H1 (cell line): ENCODE data around the gene EIF4A3. TPM values are rescaled to one million over a fixed set of nuclear protein-coding genes. Genes with fewer than 3 reads are reported as not detected.

Source experiments
- CTCF ChIA-PET: fragments of 300-600 bp; sonication (Branson Sonifier 250); formaldehyde crosslinking; loops from one replicate; lab custom pipeline; 2021; ENCODE audit not compliant: partially characterized antibody; lab: Charles Lee
- POLR2A ChIA-PET: fragments of 300-600 bp; sonication (Branson Sonifier 250); formaldehyde crosslinking; loops from one replicate; lab custom pipeline; 2021; ENCODE audit warnings: inconsistent platforms; ENCODE audit not compliant: partially characterized antibody; lab: Charles Lee
- DNase-seq, 2 experiments: peaks; one replicate each; pipeline versions ENCODE4 v3.0.0 to v3.0.0-alpha.2; 2010 to 2022; ENCODE audit warnings: low spot score in 2 of 2, low read depth in 1 of 2, mixed read lengths in 1 of 2
- FAIRE-seq: peaks from 2 replicates; lab custom pipeline; 2011; peaks lifted over from hg19 to GRCh38; lab: Jason Lieb, UNC
- H2AFZ ChIP-seq: 2 replicates; pipeline ENCODE4 v1.8.1; 2012; ENCODE audit warnings: low read length, inconsistent platforms
- H2AK5ac ChIP-seq: 2 replicates; pipeline ENCODE4 v1.6.1; 2013; ENCODE audit warnings: low read depth, low read length
- H2BK120ac ChIP-seq: replicated peaks from 2 replicates; pipeline ENCODE3; 2013; ENCODE audit warnings: low read depth, low read length, inconsistent platforms
- H2BK12ac ChIP-seq: 2 replicates; pipeline ENCODE4 v1.6.1; 2013; ENCODE audit warnings: low read depth, low read length
- H2BK15ac ChIP-seq: 2 replicates; pipeline ENCODE4 v1.6.1; 2013; ENCODE audit warnings: low read length
- H2BK20ac ChIP-seq: 2 replicates; pipeline ENCODE4 v1.6.1; 2013; ENCODE audit warnings: low read length
- H2BK5ac ChIP-seq: 2 replicates; pipeline ENCODE4 v1.6.1; 2013; ENCODE audit warnings: low read depth, low read length
- H3K14ac ChIP-seq: 2 replicates; pipeline ENCODE4 v1.6.1; 2013; ENCODE audit warnings: inconsistent platforms; ENCODE audit not compliant: insufficient read length
- H3K18ac ChIP-seq: 2 replicates; pipeline ENCODE4 v1.6.1; 2013; ENCODE audit warnings: low read length; ENCODE audit errors: extremely low read depth
- H3K23ac ChIP-seq: 2 replicates; pipeline ENCODE4 v1.6.1; 2013; ENCODE audit warnings: inconsistent platforms; ENCODE audit not compliant: insufficient read length
- H3K23me2 ChIP-seq: 2 replicates; pipeline ENCODE4 v1.6.1; 2013; ENCODE audit warnings: low read depth, low read length
- H3K27ac ChIP-seq: 2 replicates; pipeline ENCODE4 v1.6.1; 2011; ENCODE audit warnings: low read depth, low read length, inconsistent platforms
- H3K27me3 ChIP-seq, 4 experiments: replicated peaks in 1 of 4; 1 replicate in 1 of 4; 2 replicates in 3 of 4; pipeline versions ENCODE4 v1.6.1 to v1.8.1; 2011 to 2013; ENCODE audit warnings: low read length in 3 of 4, mild to moderate bottlenecking in 3 of 4, inconsistent platforms in 2 of 4, mixed read lengths in 2 of 4, moderate library complexity in 1 of 4; ENCODE audit not compliant: control insufficient read depth in 3 of 4, insufficient read depth in 3 of 4; ENCODE audit errors: extremely low read depth in 1 of 4
- H3K36me3 ChIP-seq, 4 experiments: 2 replicates each; pipeline versions ENCODE4 v1.6.1 to v1.8.1; 2011 to 2013; ENCODE audit warnings: mild to moderate bottlenecking in 4 of 4, low read length in 3 of 4, moderate library complexity in 2 of 4, control low read depth in 1 of 4, inconsistent platforms in 1 of 4; ENCODE audit not compliant: insufficient read depth in 4 of 4, control insufficient read depth in 2 of 4
- H3K4ac ChIP-seq: replicated peaks from 2 replicates; pipeline ENCODE3; 2013; ENCODE audit warnings: low read length, low read depth, mixed read lengths, inconsistent platforms; ENCODE audit not compliant: insufficient read length
- H3K4me1 ChIP-seq, 4 experiments: replicated peaks in 1 of 4; 1 replicate in 1 of 4; 2 replicates in 3 of 4; pipeline versions ENCODE4 v1.6.1 to v1.8.1; 2011 to 2013; ENCODE audit warnings: low read length in 3 of 4, inconsistent platforms in 2 of 4, mixed read lengths in 1 of 4; ENCODE audit not compliant: insufficient read depth in 4 of 4, control insufficient read depth in 3 of 4
- H3K4me2 ChIP-seq, 2 experiments: 2 replicates each; pipeline versions ENCODE4 v1.6.1 to v1.8.1; 2011 to 2013; ENCODE audit warnings: low read depth in 2 of 2, low read length in 2 of 2, control low read depth in 1 of 2, inconsistent platforms in 1 of 2, mild to moderate bottlenecking in 1 of 2; ENCODE audit not compliant: insufficient read depth in 1 of 2
- H3K4me3 ChIP-seq, 4 experiments: fragments of 200-600, 300-600 bp in 1 of 4; sonication (generic), shearing (Covaris generic), sonication (Bioruptor Twin) in 1 of 4; 2 replicates each; pipeline versions ENCODE4 v1.5.1 to v1.8.1; 2011 to 2016; ENCODE audit warnings: low read length in 4 of 4, low read depth in 3 of 4, control low read depth in 2 of 4, inconsistent platforms in 2 of 4, mild to moderate bottlenecking in 2 of 4, mixed read lengths in 1 of 4, moderate library complexity in 1 of 4; ENCODE audit not compliant: insufficient read depth in 2 of 4; ENCODE audit errors: extremely low read depth in 1 of 4
- H3K56ac ChIP-seq: replicated peaks from 2 replicates; pipeline ENCODE3; 2013; ENCODE audit warnings: low read depth, mild to moderate bottlenecking, mixed read lengths, low read length, inconsistent platforms; ENCODE audit not compliant: insufficient read length
- H3K79me1 ChIP-seq: 2 replicates; pipeline ENCODE4 v1.6.1; 2013; ENCODE audit warnings: low read depth, low read length, control low read depth
- H3K79me2 ChIP-seq, 2 experiments: 2 replicates each; pipeline versions ENCODE4 v1.6.1 to v1.8.1; 2012 to 2013; ENCODE audit warnings: low read length in 2 of 2, mild to moderate bottlenecking in 2 of 2, inconsistent platforms in 1 of 2; ENCODE audit not compliant: insufficient read depth in 2 of 2, control insufficient read depth in 1 of 2
- H3K9ac ChIP-seq, 4 experiments: replicated peaks in 1 of 4; 1 replicate in 1 of 4; 2 replicates in 3 of 4; pipeline versions ENCODE4 v1.6.1 to v1.8.1; 2011 to 2013; ENCODE audit warnings: low read depth in 3 of 4, low read length in 3 of 4, control low read depth in 2 of 4, mild to moderate bottlenecking in 2 of 4, moderate library complexity in 2 of 4, inconsistent platforms in 1 of 4; ENCODE audit errors: extremely low read depth in 1 of 4
- H3K9me3 ChIP-seq, 2 experiments: 2 replicates each; pipeline versions ENCODE4 v1.6.1 to v1.8.1; 2012 to 2013; ENCODE audit warnings: mild to moderate bottlenecking in 2 of 2, moderate library complexity in 2 of 2, control low read depth in 1 of 2, inconsistent platforms in 1 of 2, low read depth in 1 of 2, low read length in 1 of 2, mixed read lengths in 1 of 2; ENCODE audit not compliant: insufficient read depth in 2 of 2
- H4K20me1 ChIP-seq, 2 experiments: replicated peaks in 1 of 2; 2 replicates each; pipeline versions ENCODE3 to v1.8.1; 2011 to 2013; ENCODE audit warnings: inconsistent platforms in 2 of 2, low read length in 2 of 2, mild to moderate bottlenecking in 1 of 2; ENCODE audit not compliant: insufficient read depth in 2 of 2, control insufficient read depth in 1 of 2
- H4K5ac ChIP-seq: 2 replicates; pipeline ENCODE4 v1.6.1; 2013; ENCODE audit warnings: low read length, low read depth, mixed read lengths, inconsistent platforms; ENCODE audit not compliant: insufficient read length
- H4K8ac ChIP-seq: 2 replicates; pipeline ENCODE4 v1.8.0; 2013; ENCODE audit warnings: mild to moderate bottlenecking, moderate library complexity, low read length, inconsistent platforms; ENCODE audit not compliant: insufficient read depth; ENCODE audit errors: extremely low read depth
- H4K91ac ChIP-seq: replicated peaks from 2 replicates; pipeline ENCODE3; 2013; ENCODE audit warnings: low read length, mixed read lengths, inconsistent platforms; ENCODE audit not compliant: insufficient read length
- BRCA1 ChIP-seq: IDR thresholded peaks from 2 replicates; pipeline ENCODE4 v1.6.1; 2012; ENCODE audit warnings: low read depth, low read length, improper control_type of control experiment
- POLR2AphosphoS5 ChIP-seq: IDR thresholded peaks from 2 replicates; pipeline ENCODE4 v1.6.1; 2011; ENCODE audit warnings: low read depth, low read length
- WGBS, 2 experiments: shearing (Covaris generic) in 1 of 2; methylation state at CpG; one replicate each; pipeline versions ENCODE4 v1.1.6 to v1.1.7; 2013 to 2015; ENCODE audit warnings: low lambda C conversion rate in 2 of 2, mixed read lengths in 2 of 2, inconsistent platforms in 1 of 2, low coverage in 1 of 2, missing lambda C conversion rate in 1 of 2; ENCODE audit not compliant: insufficient replicate concordance in 2 of 2, insufficient coverage in 1 of 2, insufficient read length in 1 of 2; ENCODE audit errors: extremely low coverage in 1 of 2, missing lambda C conversion rate in 1 of 2; 5-methylcytosine and 5-hydroxymethylcytosine counted together
- polyA plus RNA-seq, 7 experiments: library from polyadenylated mRNA; depleted of rRNA in 3 of 7; stranded (reverse) in 5 of 7; unstranded in 2 of 7; fragments of >200 nt in 5 of 7; fragments of 200-250 nt in 2 of 7; gene quantifications; 1 replicate in 5 of 7; 2 replicates in 1 of 7; 4 replicates in 1 of 7; pipeline versions ENCODE4 v1.2.1 to v1.2.3, GENCODE V29; 2011 to 2013; ENCODE audit warnings: missing spikeins in 2 of 7, mixed read lengths in 2 of 7
- total RNA-seq: library from RNA; stranded (reverse); fragmentation: NEBNext Ultra II Directional; extraction: Animal tissue kit (Norgen Biotek cat#: 25700); gene quantifications from 2 replicates; pipeline ENCODE4 v1.2.1, GENCODE V29; 2021

The EIF4A3 gene
- total and polyA plus RNA-seq, 2 of the 8 experiments (the other 6 are each of a cell fraction or from before 2014, with no cell fraction given), result 142 to 146 TPM

- 94% methylated on average over 5 of the region's 5 CpGs; no CpG with 5 or more reads in 1 of the 2 experiments for WGBS, 2 experiments
- Histone ChIP-seq H2BK20ac (no peak overlapping the region), H3K9me3 (no peaks in the 10 kb centered on the region), H3K36me3 (peaks cover 29 to 54% (median 40%) of the 10 kb centered on the region in 4 experiments), H2AK5ac (no peak overlapping the region), H2BK120ac (no peak overlapping the region), H3K56ac (no peak overlapping the region), H3K27me3 (no peaks in the 10 kb centered on the region), H3K18ac (no peak overlapping the region), H2BK12ac (no peak overlapping the region), H4K20me1 (peaks cover 5 to 9% of the 10 kb centered on the region in 2 experiments), H3K9ac (no peak overlapping the region), H3K4ac (no peak overlapping the region), H3K4me2 (no peak overlapping the region), H3K23ac (no peak overlapping the region), H3K4me1 (peaks cover 0 to 3% (median 1%) of the 10 kb centered on the region in 4 experiments; a peak in 3 of 7 replicates), H2BK5ac (no peak overlapping the region), H4K91ac (no peak overlapping the region), H4K5ac (no peak overlapping the region), H3K4me3 (no peak overlapping the region), H3K79me2 (no peaks in the 10 kb centered on the region), H2AFZ (no peak overlapping the region), H3K27ac (no peak overlapping the region), H4K8ac (no peak overlapping the region), H3K79me1 (no peaks in the 10 kb centered on the region; the same call in 1 of the 2 replicates), H3K23me2 (no peaks in the 10 kb centered on the region), H3K14ac (no peak overlapping the region), H2BK15ac (no peak overlapping the region)
- CTCF ChIA-PET, result interaction anchor here (0.7 to 2.7 kb wide), 6 partner anchors 7 to 705 kb away, joined by 3 to 13 read pairs (median 3); no protein-coding TSS in a partner anchor
- DNase-seq, result no peak
- POLR2A ChIA-PET, result interaction anchor here (1.1 to 3.6 kb wide), 7 partner anchors 8 to 49 kb away, joined by 3 to 13 read pairs (median 6); no protein-coding TSS in a partner anchor
- FAIRE-seq, result no peak
- no peak for TF ChIP-seq BRCA1
- 0 out of 2 replicates have a peak, but pooled peaks have one; percentile 16 for TF ChIP-seq POLR2AphosphoS5
These were observed 13.9 kb downstream of the EIF4A3 start for GRCh38 chr17:80132906-80133625.
